Measurements from ENCODE around the gene ZMIZ1. TPM values are rescaled to one million over a fixed set of nuclear protein-coding genes. Genes with fewer than 3 reads are reported as not detected.

Gene ZMIZ1
- total and polyA plus RNA-seq, 2 donors from 2014 or later, result 14.2 to 97.6 TPM

DNA sequence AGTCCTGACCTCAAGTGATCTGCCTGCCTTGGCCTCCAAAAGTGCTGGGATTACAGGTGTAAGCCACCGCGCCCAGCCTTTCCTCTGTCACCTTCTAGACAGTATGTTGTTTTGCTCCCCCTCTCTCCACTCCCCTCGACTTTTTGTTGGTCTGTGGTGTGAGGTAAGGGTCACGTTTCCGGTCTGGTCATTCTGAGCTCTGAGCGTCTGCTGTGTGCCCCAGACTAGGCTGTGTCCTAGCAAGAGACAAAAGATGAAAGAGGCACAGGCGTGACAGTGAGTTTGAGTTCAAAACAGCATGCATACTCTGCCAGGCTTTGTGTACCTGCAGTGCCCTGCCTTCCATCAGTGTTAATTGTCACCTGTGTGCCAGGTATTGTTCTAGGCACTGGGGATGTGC is 191.1 kb downstream of the ZMIZ1 start:
- H3K4me1 ChIP-seq (ENCODE audit: control insufficient read depth in 2 of 3, insufficient read depth in 2 of 3, low read depth in 1 of 3, low read length in 3 of 3), result peaks cover 2 to 25% (median 24%) of the 10 kb centered on the region in 3 donors
- H3K27me3 ChIP-seq (ENCODE audit: control insufficient read depth, insufficient read depth, low read length), result no peaks in the 10 kb centered on the region

DNA sequence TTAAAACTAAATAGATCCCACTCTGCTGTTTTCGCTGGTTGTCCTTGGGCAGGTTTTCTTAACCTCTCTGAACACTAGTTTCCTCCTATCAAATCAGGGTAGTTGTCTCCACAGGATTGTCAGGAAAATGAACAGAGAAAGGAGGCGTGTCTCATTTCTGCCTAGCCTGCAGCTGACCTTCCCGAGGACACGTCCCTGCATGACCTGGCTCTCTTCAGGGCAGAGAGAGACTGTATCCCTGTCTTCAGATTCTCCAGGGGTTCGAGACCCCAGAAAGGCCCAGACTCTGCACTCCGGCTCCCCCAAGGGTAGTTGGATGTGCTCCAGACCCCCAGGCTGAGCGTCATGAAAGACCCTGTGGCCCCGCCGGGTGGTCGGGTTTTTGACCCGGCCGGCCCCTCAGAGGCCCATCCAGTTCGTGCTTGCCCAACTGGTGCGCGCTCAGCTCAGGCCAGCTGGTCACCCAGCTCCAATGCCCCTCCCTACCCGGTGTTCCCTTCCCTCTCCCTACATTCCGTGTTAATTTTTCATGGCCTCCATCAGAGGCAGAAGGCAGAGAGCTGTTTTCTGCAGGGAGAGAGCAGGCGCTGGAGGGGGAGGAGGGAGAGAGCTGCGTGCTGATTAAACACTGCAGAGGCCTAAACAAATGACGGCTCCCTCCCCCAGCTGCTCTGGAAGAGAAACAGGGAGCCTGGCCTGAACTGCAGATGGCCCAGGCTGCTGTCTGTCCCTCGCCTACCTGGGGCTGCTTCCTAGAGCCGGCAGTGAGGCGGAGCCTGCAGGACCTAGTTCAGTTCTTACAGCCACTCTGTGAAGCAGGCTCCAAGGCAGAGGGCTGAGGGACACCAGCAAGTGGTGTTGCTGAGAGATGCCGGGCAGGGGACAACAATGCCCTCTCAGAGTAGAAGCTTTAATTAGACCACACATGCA is 192.3 kb downstream of the ZMIZ1 start:
- H3K27ac ChIP-seq (ENCODE audit: low read depth in 2 of 2, low read length in 2 of 2), result peak overlapping the region in 1 of 2 donors; percentile 3
- no peak for FAIRE-seq
- H3K9me3 ChIP-seq (ENCODE audit: control insufficient read depth in 2 of 3, insufficient read depth in 1 of 3, low read length in 3 of 3), result no peaks in the 10 kb centered on the region
- peaks cover 0 to 10% (median 0%) of the 10 kb centered on the region in 3 donors for H3K36me3 ChIP-seq (ENCODE audit: control insufficient read depth in 2 of 3, insufficient read depth in 3 of 3, low read length in 3 of 3)
- no peak overlapping the region for H3K4me3 ChIP-seq (ENCODE audit: low read length in 3 of 3)
- H3K4me1 ChIP-seq (ENCODE audit: control insufficient read depth in 2 of 3, insufficient read depth in 2 of 3, low read depth in 1 of 3, low read length in 3 of 3), result peaks cover 2 to 34% (median 28%) of the 10 kb centered on the region in 3 donors
- H3K9ac ChIP-seq (ENCODE audit: low read length in 3 of 3), result peak overlapping the region in 1 of 3 donors; percentile 17
- H3K27me3 ChIP-seq (ENCODE audit: control insufficient read depth, insufficient read depth, low read length), result no peaks in the 10 kb centered on the region
- intact Hi-C loops (cut with DNase I), result no loop called here
- peak in 4 of 5 donors; percentile 71 to 89 (median 81) for DNase-seq
- TF ChIP-seq, protein P1, sequence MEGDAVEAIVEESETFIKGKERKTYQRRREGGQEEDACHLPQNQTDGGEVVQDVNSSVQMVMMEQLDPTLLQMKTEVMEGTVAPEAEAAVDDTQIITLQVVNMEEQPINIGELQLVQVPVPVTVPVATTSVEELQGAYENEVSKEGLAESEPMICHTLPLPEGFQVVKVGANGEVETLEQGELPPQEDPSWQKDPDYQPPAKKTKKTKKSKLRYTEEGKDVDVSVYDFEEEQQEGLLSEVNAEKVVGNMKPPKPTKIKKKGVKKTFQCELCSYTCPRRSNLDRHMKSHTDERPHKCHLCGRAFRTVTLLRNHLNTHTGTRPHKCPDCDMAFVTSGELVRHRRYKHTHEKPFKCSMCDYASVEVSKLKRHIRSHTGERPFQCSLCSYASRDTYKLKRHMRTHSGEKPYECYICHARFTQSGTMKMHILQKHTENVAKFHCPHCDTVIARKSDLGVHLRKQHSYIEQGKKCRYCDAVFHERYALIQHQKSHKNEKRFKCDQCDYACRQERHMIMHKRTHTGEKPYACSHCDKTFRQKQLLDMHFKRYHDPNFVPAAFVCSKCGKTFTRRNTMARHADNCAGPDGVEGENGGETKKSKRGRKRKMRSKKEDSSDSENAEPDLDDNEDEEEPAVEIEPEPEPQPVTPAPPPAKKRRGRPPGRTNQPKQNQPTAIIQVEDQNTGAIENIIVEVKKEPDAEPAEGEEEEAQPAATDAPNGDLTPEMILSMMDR (IDR thresholded peaks at IDR 0.05; ENCODE audit: borderline replicate concordance, extremely low read depth, insufficient read depth), result no peak

More for the DNA sequence above, 191.1 kb downstream of the ZMIZ1 start:
- TF ChIP-seq, protein P1 (IDR thresholded peaks at IDR 0.05; ENCODE audit: borderline replicate concordance, extremely low read depth, insufficient read depth), result no peak
- no peak for FAIRE-seq
- intact Hi-C loops (cut with DNase I), result no loop called here
- no peak for DNase-seq
- no peak overlapping the region for H3K9ac ChIP-seq (ENCODE audit: low read length in 3 of 3)
- peaks cover 0 to 10% (median 0%) of the 10 kb centered on the region in 3 donors for H3K36me3 ChIP-seq (ENCODE audit: control insufficient read depth in 2 of 3, insufficient read depth in 3 of 3, low read length in 3 of 3)
- H3K9me3 ChIP-seq (ENCODE audit: control insufficient read depth in 2 of 3, insufficient read depth in 1 of 3, low read length in 3 of 3), result no peaks in the 10 kb centered on the region
- H3K4me3 ChIP-seq (ENCODE audit: low read length in 3 of 3), result no peak overlapping the region
- H3K27ac ChIP-seq (ENCODE audit: low read depth in 2 of 2, low read length in 2 of 2), result no peak overlapping the region

DNA sequence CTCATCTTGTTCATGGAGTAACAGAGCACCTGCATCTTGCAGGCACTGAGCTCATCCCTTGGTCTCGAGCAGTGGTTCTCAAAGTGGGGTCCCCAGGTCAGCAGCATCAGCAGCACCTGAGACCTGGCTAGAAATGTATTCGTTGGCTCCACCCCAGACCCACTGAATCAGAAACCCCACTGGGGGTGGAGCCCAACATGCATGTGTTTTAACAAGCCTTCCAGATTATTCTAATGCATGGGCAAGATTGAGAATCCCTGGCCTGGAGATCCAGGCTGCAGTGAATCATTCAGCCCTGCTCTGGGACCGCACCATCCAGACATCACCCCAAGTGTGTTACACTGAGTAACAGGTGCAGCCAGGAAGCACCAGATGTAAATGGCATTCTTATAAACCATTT is 193.4 kb downstream of the ZMIZ1 start:
- peaks cover 0 to 4% (median 0%) of the 10 kb centered on the region in 3 donors for H3K36me3 ChIP-seq (ENCODE audit: control insufficient read depth in 2 of 3, insufficient read depth in 3 of 3, low read length in 3 of 3)
- intact Hi-C loops (cut with DNase I), result no loop called here
- TF ChIP-seq, protein P1 (IDR thresholded peaks at IDR 0.05; ENCODE audit: borderline replicate concordance, extremely low read depth, insufficient read depth), result no peak
- no peak overlapping the region for H3K27ac ChIP-seq (ENCODE audit: low read depth in 2 of 2, low read length in 2 of 2)
- no peaks in the 10 kb centered on the region for H3K27me3 ChIP-seq (ENCODE audit: control insufficient read depth, insufficient read depth, low read length)
- DNase-seq (no peak), FAIRE-seq (no peak)
- H3K9me3 ChIP-seq (ENCODE audit: control insufficient read depth in 2 of 3, insufficient read depth in 1 of 3, low read length in 3 of 3), result no peaks in the 10 kb centered on the region
- H3K9ac ChIP-seq (ENCODE audit: low read length in 3 of 3), result no peak overlapping the region
- H3K4me1 ChIP-seq (ENCODE audit: control insufficient read depth in 2 of 3, insufficient read depth in 2 of 3, low read depth in 1 of 3, low read length in 3 of 3), result peaks cover 2 to 42% (median 39%) of the 10 kb centered on the region in 3 donors
- no peak overlapping the region for H3K4me3 ChIP-seq (ENCODE audit: low read length in 3 of 3)

Data from kidney (tissue), 14 donors.